HG03439 (cell line): Measurements from ENCODE around the gene RPL10L.

Experiments used
- ATAC-seq: cut with Tn5 transposase; IDR thresholded peaks from one replicate; pipeline ENCODE4 v1.9.1; 2021; ENCODE audit warnings: mild to moderate bottlenecking, moderate library complexity; ENCODE audit not compliant: unreplicated experiment

RPL10L gene

GRCh38 chr14:46651526-46652144, at the start of gene RPL10L:
Gene RPL10L, minus strand, starts transcription at chr14:46651781. Its CDS starts 45 bp downstream, at chr14:46651736.
- no peak for ATAC-seq

- no peak for ATAC-seq
Measured at GRCh38 chr14:46691819-46692218, 40.2 kb upstream of the RPL10L start.

GRCh38 chr14:46686652-46687051, 35.1 kb upstream of the RPL10L start:
- ATAC-seq: no peak

GRCh38 chr14:46672128-46672527, 20.5 kb upstream of the RPL10L start:
- ATAC-seq: no peak

- no peak for ATAC-seq
Measured at GRCh38 chr14:46663382-46663781, 11.8 kb upstream of the RPL10L start.

- ATAC-seq: no peak
Measured at GRCh38 chr14:46661728-46662127, 10.1 kb upstream of the RPL10L start.

GRCh38 chr14:46653031-46653755, 1.6 kb upstream of the RPL10L start:
- no peak for ATAC-seq

GRCh38 chr14:46646796-46647195, 4.8 kb downstream of the RPL10L start:
- no peak for ATAC-seq

GRCh38 chr14:46626876-46627275, 24.7 kb downstream of the RPL10L start:
- no peak for ATAC-seq
